Duodenal mucosa (tissue), 2 donors: ENCODE data around the gene EIF3I.

Experiments used
- H3K27ac ChIP-seq: one replicate; pipeline ENCODE4 v1.7.0; 2013; ENCODE audit warnings: low read depth, low read length
- H3K27me3 ChIP-seq, 2 donors: one replicate each; pipeline ENCODE4 v1.7.0; 2013; ENCODE audit warnings: low read length in 2 of 2, control low read depth in 1 of 2; ENCODE audit not compliant: insufficient read depth in 2 of 2, control insufficient read depth in 1 of 2
- H3K36me3 ChIP-seq, 2 donors: one replicate each; pipeline ENCODE4 v1.7.0; 2013; ENCODE audit warnings: low read length in 2 of 2, control low read depth in 1 of 2; ENCODE audit not compliant: insufficient read depth in 2 of 2, control insufficient read depth in 1 of 2
- H3K4me1 ChIP-seq, 2 donors: one replicate each; pipeline ENCODE4 v1.7.0; 2013; ENCODE audit warnings: low read length in 2 of 2, control low read depth in 1 of 2; ENCODE audit not compliant: insufficient read depth in 2 of 2, control insufficient read depth in 1 of 2
- H3K4me3 ChIP-seq, 2 donors: one replicate each; pipeline ENCODE4 v1.7.0; 2013; ENCODE audit warnings: low read length in 2 of 2, low read depth in 1 of 2
- H3K9ac ChIP-seq, 2 donors: one replicate each; pipeline ENCODE4 v1.7.0; 2013; ENCODE audit warnings: low read length in 2 of 2, low read depth in 1 of 2
- H3K9me3 ChIP-seq, 2 donors: one replicate each; pipeline ENCODE4 v1.7.0; 2013; ENCODE audit warnings: low read length in 2 of 2, control low read depth in 1 of 2; ENCODE audit not compliant: control insufficient read depth in 1 of 2

EIF3I gene

DNA sequence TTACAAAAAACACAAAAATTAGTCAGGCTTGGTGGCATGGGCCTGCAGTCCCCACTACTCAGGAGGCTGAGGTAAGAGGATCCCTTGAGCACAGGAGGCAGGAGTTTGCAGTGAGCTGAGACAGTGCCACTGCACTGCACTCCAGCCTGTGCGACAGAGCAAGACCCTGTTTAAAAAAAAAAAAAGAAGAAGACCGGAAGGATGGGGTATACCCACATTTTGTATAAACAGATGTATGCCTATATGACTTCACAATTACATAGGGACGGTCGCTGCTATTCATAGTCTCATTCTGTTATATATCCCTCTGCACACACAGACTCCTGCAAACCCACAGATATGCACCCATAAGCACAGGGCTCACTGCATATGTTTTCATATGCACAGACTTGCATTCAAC lies 41.5 kb downstream of the EIF3I start:
- H3K4me3 ChIP-seq: no peak overlapping the region
- H3K9ac ChIP-seq: no peak overlapping the region
- H3K27ac ChIP-seq: no peak overlapping the region

GRCh38 chr1:32265846-32266245 lies 43.6 kb downstream of the EIF3I start:
- no peak overlapping the region for H3K4me3 ChIP-seq

More for the DNA sequence above, 41.5 kb downstream of the EIF3I start:
- H3K27me3 ChIP-seq: no peaks in the 10 kb centered on the region
- no peaks in the 10 kb centered on the region for H3K9me3 ChIP-seq
- no peaks in the 10 kb centered on the region for H3K36me3 ChIP-seq
- peaks cover 4 to 5% of the 10 kb centered on the region in 2 donors for H3K4me1 ChIP-seq

DNA sequence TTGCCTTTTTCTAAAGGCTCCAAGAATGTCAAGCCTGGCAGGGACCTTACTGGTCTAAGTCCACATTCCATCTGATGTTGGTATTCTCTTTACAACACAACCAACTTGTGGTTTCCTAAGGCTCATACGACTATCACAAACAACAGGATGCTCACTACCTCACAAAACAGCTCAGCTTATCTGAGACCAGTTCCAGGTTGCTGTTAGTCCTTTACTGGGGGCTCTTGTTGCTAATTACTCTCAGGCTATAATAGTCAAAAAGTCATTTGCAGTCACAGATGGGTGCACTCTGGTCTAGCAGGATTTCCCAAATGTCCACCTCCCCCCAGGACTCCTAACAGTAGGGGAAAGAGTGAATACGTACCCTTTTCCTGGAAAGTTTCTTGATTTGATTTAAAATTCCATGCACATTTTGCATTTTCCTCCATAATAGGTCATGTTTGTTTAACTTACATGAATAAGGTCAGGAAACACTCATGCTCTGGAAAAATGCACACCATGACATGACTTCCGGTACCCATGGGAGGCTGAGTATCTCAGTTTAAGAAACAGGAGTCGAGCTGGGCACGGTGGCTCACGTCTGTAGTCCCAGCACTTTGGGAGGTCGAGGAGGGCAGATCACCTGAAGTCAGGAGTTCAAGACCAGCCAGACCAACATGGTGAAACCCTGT lies 44.8 kb downstream of the EIF3I start:
- Histone ChIP-seq H3K9ac (no peak overlapping the region), H3K9me3 (no peaks in the 10 kb centered on the region), H3K4me1 (peaks cover 5 to 8% of the 10 kb centered on the region in 2 donors), H3K4me3 (no peak overlapping the region), H3K36me3 (no peaks in the 10 kb centered on the region), H3K27ac (no peak overlapping the region), H3K27me3 (no peaks in the 10 kb centered on the region)

More at GRCh38 chr1:32265846-32266245, 43.6 kb downstream of the EIF3I start:
- Histone ChIP-seq H3K9ac (no peak overlapping the region), H3K27me3 (no peaks in the 10 kb centered on the region), H3K9me3 (no peaks in the 10 kb centered on the region), H3K27ac (no peak overlapping the region), H3K4me1 (peaks cover 4 to 5% of the 10 kb centered on the region in 2 donors), H3K36me3 (no peaks in the 10 kb centered on the region)

DNA sequence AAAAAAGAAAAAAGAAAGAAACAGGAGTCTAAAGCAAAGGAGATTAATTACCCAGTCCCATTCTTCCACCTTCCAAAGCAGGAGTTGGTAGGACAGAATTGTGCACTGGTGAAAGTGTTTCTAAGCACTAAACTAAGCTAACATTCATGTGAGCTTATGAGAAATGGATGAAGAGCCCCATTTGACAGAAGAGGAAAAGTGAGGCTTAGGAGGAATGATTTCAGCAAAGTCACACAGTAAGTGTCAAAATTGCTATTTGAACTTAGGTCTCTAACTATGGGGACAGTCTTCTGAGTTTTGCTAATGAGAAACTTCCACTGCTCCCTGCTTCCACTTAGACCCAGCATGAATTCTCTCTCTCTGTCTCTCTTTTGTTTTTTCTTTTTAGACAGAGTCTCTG lies 47.5 kb downstream of the EIF3I start:
- Histone ChIP-seq H3K27me3 (no peaks in the 10 kb centered on the region), H3K4me1 (peaks cover 9 to 12% of the 10 kb centered on the region in 2 donors), H3K27ac (no peak overlapping the region), H3K36me3 (no peaks in the 10 kb centered on the region), H3K9ac (no peak overlapping the region), H3K9me3 (no peaks in the 10 kb centered on the region), H3K4me3 (no peak overlapping the region)

DNA sequence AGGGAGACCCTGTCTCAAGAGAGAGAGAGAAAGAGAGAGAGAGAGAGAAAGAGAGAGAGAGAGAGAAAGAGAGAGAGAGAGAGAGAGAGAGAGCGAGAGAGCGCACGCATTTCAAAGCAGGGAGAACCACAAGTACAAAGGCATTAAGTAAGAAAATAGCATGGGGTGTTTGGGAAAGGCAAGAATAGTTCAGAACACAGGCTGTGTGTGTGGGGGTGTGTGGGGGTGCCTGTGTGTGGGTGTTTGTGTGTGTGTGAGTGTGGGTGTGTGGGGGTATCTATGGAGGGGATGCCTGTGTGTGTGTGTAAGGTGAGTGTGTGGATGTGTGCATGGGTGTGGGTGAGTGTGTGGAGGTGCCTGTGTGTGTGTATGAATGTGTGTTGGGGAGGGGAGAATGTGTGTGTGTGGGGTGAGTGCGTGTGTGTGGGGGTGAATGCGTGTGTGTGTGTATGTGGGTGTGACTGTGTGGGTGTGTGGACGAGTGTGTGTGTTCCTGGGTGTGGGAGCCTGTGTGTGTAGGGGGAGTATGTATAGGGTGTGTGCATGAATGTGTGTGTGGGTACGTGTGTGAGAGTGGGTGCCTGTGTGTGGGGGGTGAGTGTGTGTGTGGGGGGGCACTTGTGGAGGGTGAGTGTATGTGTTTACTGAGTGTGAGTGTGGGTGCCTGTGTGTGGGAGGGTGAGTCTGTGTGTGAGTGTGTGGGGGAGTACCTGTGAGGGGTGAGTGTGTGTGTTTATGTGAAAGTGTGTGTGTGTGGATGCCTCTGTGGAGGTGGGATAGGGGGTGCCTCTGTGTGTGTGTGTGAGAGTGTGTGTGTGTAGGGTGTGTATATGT lies 50.6 kb downstream of the EIF3I start:
- peaks cover 8 to 9% of the 10 kb centered on the region in 2 donors for H3K4me1 ChIP-seq
- no peaks in the 10 kb centered on the region for H3K9me3 ChIP-seq
- no peaks in the 10 kb centered on the region for H3K27me3 ChIP-seq
- H3K36me3 ChIP-seq: peaks cover 0 to 3% of the 10 kb centered on the region in 2 donors
- H3K27ac ChIP-seq: no peak overlapping the region
- H3K9ac ChIP-seq: no peak overlapping the region
- no peak overlapping the region for H3K4me3 ChIP-seq

- Histone ChIP-seq H3K9me3 (no peaks in the 10 kb centered on the region), H3K9ac (no peak overlapping the region), H3K36me3 (peaks cover 0 to 3% of the 10 kb centered on the region in 2 donors), H3K4me1 (peaks cover 8 to 9% of the 10 kb centered on the region in 2 donors), H3K27me3 (no peaks in the 10 kb centered on the region), H3K4me3 (no peak overlapping the region), H3K27ac (no peak overlapping the region)
These were observed 51.4 kb downstream of the EIF3I start for GRCh38 chr1:32273391-32274208.

DNA sequence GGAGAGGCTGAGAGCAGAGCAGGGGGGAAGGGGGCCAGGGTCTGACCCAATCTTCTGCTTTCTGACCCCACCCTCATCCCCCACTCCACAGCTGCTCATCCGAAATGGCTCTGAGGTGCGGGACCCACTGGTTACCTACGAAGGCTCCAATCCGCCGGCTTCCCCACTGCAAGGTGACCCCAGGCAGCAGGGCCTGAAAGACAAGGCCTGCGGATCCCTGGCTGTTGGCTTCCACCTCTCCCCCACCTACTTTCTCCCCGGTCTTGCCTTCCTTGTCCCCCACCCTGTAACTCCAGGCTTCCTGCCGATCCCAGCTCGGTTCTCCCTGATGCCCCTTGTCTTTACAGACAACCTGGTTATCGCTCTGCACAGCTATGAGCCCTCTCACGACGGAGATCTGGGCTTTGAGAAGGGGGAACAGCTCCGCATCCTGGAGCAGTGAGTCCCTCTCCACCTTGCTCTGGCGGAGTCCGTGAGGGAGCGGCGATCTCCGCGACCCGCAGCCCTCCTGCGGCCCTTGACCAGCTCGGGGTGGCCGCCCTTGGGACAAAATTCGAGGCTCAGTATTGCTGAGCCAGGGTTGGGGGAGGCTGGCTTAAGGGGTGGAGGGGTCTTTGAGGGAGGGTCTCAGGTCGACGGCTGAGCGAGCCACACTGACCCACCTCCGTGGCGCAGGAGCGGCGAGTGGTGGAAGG lies 52.6 kb downstream of the EIF3I start:
- Histone ChIP-seq H3K4me1 (peaks cover 8 to 9% of the 10 kb centered on the region in 2 donors), H3K27me3 (no peaks in the 10 kb centered on the region), H3K4me3 (no peak overlapping the region), H3K9ac (no peak overlapping the region), H3K27ac (no peak overlapping the region), H3K36me3 (peaks cover 0 to 4% of the 10 kb centered on the region in 2 donors), H3K9me3 (no peaks in the 10 kb centered on the region)

- Histone ChIP-seq H3K9me3 (no peaks in the 10 kb centered on the region), H3K27me3 (no peaks in the 10 kb centered on the region), H3K9ac (no peak overlapping the region), H3K4me1 (peaks cover 8 to 9% of the 10 kb centered on the region in 2 donors), H3K4me3 (peak overlapping the region in 1 of 2 donors; percentile 35), H3K36me3 (peaks cover 0 to 7% of the 10 kb centered on the region in 2 donors), H3K27ac (no peak overlapping the region)
These were observed 53.2 kb downstream of the EIF3I start for GRCh38 chr1:32275424-32275823.

GRCh38 chr1:32276032-32276782 lies 54.0 kb downstream of the EIF3I start:
- Histone ChIP-seq H3K4me3 (no peak overlapping the region), H3K27me3 (no peaks in the 10 kb centered on the region), H3K36me3 (peaks cover 0 to 7% of the 10 kb centered on the region in 2 donors), H3K4me1 (peaks cover 8 to 9% of the 10 kb centered on the region in 2 donors), H3K9ac (no peak overlapping the region), H3K27ac (no peak overlapping the region), H3K9me3 (no peaks in the 10 kb centered on the region)
